Measurements from ENCODE around the gene GFER. TPM values are rescaled to one million over a fixed set of nuclear protein-coding genes. Genes with fewer than 3 reads are reported as not detected.
"Not testable (repeated sequence)": the region's sequence is repeated elsewhere in the genome, so short reads cannot be mapped to it uniquely, and the experiment has no call there.

GFER gene
- total RNA-seq, 1 donor from 2014 or later = 12.0 TPM

DNA sequence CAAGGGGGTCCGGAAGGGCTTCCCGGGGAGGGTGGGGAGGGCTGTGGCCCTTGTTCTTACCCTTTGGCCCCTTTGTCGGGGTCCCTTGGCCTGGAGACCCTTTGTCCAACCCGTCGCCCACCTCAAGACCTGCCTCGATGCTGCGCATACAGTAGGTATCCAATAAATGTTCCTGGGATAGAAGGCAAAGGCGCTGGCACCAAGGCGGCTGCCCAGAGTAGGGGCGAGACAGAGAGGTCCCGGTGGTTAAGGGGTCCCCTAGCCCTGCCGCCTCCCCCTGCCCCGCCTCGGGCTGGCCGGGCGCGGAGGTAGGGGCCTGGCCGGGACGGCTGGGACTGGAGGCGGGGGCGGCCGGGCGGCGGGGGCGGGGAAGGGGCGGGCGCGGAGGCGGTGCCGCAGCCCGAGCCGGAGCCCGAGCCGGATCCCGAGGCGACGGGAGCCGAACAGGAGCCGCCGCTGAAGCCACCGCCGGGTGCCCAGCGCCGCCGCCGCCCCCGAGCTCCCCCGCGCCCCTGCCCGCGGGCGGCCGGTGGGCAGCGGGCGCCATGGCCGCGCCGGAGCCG is 42.5 kb downstream of the GFER start, which contains the start of gene NHERF2:
Gene NHERF2, plus strand, starts transcription at position 442 of the 563 bp plus-strand sequence. Its CDS starts 104 bp downstream, at position 546.
- no peak for DNase-seq (ENCODE audit: low spot score)

DNA sequence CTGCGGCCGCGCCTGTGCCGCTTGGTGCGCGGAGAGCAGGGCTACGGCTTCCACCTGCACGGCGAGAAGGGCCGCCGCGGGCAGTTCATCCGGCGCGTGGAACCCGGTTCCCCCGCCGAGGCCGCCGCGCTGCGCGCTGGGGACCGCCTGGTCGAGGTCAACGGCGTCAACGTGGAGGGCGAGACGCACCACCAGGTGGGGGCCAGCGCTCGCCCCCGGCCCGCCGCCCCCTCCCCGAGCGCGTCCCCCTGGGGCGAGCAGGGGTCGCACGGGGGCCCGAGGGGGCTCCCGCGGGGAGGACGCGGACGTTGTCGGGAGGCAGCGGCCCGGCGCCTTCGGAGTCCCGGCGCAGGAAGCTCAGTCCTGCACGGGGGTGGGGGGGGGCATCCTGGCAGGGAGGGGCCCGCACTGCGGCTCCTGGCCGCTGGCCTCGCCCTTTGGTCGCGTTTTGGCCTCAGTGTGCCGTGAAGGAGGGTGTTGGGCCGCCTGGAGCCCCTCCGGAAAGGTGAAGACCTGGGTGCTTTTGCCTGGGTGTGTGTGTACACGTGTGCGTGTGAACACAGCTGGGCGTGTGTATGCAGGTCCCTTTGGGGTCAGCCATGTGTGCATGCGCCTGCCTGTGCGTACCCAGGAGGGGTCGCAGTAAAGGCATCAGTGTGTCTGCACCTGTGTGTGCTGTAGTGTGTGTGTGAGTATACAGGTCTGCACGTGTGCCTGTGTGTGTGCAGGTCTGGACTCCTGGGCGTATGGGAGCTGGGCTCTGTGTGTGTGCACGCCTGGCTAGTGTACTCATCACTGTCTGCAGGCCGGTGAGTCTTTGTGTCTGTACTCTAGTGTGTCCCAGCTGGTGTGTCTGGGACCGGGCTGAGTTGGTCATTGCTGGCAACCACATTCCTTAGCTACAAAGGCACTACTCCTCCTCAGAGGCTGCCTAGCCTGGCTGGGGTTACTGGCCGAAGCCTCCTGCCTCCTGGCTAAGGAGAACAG is 43.3 kb downstream of the GFER start:
- DNase-seq (ENCODE audit: low spot score) = no peak

DNA sequence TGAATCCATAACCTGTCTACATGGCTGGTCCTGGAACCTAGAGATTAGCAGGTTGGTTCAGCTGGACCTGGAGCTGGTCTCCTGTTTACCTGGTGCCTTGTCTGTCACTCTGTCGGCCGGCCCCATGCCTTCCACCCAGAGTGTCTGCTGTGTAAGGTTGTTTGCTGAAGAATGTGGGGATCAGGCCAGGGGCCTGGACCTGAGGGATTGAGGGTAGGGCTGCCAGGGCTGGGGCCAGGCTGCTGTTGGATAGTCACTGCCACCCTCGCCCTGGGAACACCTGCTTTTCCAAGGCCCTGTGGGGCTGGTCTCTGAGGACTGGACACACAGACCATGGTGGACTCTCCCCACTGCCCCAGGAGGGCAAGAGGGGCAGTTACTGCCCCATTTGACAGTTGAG is 44.2 kb downstream of the GFER start:
- DNase-seq (ENCODE audit: low spot score) = no peak

DNA sequence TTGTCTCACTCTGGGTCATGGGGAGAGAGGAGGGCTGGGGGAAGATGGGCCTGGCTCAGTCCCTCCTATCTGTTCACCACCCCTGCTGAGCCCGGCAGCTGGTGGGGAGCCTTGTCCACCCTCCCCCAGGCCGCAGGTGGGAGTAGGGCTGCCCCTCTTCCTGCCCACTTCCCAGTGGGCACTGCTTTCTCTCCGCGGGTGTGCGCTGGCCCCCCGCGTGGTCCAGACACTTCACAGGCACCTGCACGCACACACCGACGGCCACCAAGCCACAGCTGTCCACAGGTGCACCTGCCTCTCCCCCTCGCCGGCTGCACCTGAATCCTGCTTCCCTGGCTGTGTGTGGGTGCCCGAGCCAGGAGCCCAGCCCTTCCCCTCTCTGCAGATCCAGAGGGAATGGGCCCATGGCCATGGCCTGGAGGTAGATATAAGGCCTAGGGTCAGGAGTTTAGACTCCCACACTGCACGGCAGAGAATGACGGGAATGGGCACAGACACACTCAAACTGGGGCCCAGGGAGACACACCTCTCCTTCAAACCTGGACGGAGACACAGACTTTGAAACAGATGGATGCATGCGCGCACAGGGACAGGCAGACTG is 44.7 kb downstream of the GFER start:
- no peak for DNase-seq (ENCODE audit: low spot score)

DNA sequence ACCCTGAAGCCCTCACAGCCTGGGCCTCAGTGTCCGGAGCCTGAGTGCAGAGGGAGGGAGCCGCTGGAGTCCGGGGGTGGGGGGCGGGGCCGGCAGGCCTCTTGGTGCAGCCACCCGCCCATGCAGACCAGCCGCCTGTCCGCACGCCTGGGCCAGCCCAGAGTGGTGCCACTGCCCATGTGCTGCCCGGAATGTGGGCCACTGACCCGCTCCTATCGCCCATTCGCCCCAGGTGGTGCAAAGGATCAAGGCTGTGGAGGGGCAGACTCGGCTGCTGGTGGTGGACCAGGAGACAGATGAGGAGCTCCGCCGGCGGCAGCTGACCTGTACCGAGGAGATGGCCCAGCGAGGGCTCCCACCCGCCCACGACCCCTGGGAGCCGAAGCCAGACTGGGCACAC is 45.4 kb downstream of the GFER start:
- DNase-seq (ENCODE audit: low spot score) = no peak

DNA sequence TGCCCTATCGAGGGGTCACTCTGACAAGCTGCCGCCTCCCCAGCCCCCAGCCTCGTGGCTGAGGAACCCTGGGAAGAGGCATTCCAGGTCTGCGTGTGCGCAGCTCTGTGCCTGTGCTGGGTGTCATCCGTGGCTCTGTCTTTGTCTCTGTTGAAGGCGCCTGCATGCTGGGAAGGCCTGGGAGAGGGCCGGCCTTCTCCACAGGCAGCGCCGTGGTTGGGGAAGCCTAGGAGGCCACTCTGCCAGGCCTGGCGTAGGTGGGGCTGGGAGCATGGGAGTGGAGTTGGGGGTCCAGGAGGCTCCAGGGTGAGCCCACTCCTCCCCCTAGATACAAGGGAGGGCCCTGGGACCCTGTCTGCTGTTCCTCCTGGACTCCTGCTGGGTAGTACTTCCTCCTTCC is 46.0 kb downstream of the GFER start:
- no peak for DNase-seq (ENCODE audit: low spot score)

DNA sequence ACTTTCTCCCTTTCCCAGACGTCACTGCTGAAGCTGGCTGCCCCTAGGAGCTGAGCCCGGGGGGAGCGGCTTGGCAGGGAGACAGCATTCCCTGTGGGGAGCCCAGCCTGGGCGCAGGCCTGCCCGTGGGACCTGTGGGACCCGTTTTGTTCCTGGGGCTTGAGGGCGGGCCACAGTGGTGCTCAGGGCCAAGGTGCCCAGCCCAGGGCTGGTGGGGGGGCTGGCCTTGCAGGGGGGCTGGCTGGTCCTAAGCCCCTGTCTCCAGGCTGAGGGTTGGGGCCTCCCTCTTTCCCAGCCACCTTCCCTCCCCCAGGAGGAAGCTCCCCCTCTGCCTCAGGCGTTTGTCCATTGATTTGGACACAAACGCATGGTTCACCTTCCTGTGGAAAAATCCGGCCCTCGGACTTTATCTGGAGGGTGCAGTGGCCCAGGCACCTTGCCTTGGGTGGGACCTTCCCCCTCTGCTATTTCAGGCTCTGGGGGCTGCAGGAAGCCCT is 47.1 kb downstream of the GFER start:
- DNase-seq (ENCODE audit: low spot score) = no peak

DNA sequence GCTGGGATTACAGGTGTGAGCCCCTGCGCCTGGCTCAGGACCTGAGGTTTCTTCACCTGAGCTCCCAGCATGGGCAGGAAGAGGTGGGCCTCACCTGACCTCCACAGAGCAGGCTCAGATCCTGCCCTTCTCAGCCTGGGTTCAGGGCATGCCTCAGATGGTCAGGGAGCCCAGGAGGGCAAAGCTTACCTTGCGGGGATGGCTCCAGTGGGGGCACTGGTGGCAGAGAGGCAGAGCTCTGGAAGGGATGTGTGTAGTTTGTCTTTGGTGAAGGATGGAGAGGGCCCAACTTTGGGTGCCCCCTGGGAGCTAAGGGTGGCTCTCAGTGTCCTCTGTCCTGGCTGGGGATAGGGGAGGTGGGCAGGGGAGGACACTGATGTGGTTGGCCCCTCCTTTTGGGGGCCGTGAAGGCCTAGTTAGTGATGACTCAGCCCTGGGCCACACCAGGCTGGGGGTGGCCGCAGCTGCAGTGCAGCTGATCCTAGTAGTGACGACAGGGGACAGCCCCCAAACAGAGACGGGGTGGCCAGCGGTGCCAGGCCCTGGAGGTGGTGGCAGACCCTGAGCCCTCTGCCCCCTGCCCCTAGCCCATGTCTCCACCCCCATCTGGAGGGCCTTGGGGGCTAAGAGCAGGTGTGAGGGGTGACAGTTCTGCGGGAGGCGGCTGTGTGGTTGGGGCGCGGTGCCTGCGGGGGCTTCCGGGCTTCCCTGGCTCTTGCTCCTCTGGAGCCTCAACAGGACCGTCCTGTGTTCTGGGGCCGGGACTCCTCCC is 48.5 kb downstream of the GFER start:
- no peak for DNase-seq (ENCODE audit: low spot score)

DNA sequence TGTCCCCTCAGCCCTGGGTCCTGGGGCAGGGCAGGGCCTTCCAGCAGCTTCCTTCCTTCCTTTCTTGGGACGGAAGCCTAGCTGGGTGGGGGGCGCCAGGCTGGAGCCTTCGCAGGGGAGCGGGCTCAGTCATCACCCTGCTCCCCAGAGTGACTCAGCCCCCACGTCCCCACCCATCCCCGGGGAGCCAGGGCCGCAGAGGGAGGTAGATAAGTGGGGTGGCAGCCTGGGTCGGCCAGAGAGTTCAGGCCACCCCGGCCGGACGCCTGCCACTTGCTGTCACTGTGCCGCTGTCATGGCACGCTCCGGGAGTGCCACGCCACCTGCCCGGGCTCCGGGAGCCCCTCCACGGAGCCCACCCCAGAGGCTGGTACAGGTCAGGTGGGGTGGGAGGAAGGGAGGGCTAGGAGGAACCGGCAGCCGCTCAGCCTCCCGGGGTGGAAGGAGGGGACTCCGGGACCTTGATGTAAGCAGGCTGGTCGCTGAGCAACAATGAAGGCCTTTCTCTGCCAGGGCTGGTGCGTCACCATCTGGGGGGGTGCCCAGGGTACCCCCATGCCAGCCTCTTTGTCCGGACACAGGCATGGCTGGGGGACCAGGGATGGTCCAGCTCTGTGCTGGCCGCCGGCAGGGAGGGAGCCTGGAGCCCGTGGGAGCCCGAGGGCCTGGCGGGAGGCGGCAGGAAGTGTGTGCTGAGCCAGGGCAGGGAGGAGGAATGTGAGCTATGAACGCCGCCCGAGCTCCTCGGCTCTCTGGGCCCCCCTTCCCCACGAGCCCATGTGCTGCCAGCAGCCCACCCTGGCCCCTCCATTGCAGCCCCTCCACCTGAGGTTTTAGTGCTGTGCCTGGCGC is 49.3 kb downstream of the GFER start:
- peak; percentile 72 for DNase-seq (ENCODE audit: low spot score)

DNA sequence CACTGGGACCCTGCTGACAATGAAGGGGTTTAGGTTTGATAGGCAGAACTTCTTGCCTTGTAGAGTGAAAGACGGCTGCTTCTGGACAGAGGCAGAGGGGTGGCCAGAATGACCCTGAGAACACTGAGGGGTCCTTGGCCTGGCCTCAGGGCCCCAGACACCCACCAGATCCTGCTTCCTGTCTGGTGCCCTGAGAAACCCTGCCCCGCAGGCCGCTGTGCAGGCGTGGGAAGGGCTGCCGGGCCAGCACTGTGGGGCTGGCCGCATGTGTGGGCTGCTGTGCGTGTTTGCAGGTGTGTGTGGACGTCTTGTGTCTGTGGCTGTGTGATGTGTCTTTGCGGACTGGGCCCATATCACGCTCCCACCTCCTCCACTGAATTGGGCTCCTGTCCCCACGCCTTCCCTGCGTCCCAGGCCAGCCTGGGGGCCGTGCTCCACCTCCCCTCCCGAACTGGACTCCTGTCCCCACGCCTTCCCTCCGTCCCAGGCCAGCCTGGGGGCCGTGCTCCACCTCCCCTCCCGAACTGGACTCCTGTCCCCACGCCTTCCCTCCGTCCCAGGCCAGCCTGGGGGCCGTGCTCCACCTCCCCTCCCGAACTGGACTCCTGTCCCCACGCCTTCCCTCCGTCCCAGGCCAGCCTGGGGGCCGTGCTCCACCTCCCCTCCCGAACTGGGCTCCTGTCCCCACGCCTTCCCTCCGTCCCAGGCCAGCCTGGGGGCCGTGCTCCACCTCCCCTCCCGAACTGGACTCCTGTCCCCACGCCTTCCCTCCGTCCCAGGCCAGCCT is 50.1 kb downstream of the GFER start:
- not testable (repeated sequence) for DNase-seq (ENCODE audit: low spot score)

DNA sequence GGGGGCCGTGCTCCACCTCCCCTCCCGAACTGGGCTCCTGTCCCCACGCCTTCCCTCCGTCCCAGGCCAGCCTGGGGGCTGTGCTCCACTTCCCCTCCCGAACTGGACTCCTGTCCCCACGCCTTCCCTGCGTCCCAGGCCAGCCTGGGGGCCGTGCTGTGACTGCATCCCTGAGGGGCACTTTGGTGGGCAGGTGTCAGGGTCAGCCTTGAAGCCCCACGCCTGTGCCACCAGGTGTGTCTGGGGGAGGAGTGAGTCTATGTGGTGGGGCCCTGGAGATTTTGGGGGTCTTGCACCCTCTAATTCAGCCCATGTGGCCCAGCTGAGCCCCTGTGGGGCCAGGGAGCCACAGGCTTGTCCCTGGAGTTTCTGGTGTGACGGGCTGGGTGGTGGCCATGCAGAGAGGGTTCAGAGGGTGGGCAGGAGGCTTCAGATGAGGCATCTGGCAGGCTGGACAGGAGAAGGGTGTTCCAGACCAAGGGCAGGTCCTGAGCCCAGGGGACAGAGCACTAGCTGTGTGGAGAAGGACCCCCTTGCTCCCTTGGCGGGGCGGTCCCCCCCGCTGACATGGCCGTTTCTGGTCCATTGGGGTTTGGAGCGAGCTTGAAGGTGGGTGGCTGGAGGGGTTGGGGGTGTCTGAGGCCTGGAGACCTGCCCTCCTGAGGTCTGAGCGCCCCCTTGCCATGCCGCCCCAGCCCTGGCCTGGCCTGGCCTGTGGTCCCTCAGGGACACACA is 50.9 kb downstream of the GFER start:
- no peak for DNase-seq (ENCODE audit: low spot score)

DNA sequence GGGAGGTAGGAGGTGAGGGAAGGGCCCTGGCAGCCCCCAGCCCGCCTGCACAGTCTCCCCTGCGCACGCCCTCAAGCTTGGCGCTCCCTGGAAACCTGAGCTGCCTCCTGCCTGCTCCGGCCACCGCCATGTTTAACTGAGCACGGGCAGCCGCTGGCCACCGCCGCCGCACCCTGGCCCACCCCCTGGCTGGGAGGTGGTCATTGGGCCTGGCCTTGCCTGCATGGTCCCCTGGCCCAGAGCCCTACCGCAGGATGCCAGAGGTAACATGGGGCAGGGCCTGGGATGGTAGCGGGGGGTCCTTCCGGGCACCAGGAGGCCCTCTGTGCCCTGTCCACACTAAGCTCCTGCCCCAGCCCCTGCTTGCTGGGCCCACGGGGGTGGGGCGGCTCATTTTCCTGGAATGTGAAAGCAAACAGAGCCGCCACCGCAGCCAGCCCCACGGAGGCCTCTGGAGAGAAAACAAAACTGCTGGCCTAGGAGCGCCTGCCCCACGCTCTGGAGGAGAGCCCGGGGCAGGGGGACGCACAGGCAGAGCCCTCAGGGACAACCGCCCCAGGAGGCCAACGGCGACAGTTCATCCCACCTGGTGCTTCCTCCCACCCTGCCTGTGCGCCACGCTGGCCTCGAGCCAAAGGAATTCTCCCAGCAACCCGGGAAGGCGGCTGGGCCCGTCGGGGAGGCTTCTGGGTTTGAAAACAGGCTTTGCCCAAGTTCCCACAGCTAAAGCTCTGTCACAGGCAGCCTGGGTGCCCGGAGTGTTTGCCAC is 51.6 kb downstream of the GFER start:
- peak; percentile 84 for DNase-seq (ENCODE audit: low spot score)

DNA sequence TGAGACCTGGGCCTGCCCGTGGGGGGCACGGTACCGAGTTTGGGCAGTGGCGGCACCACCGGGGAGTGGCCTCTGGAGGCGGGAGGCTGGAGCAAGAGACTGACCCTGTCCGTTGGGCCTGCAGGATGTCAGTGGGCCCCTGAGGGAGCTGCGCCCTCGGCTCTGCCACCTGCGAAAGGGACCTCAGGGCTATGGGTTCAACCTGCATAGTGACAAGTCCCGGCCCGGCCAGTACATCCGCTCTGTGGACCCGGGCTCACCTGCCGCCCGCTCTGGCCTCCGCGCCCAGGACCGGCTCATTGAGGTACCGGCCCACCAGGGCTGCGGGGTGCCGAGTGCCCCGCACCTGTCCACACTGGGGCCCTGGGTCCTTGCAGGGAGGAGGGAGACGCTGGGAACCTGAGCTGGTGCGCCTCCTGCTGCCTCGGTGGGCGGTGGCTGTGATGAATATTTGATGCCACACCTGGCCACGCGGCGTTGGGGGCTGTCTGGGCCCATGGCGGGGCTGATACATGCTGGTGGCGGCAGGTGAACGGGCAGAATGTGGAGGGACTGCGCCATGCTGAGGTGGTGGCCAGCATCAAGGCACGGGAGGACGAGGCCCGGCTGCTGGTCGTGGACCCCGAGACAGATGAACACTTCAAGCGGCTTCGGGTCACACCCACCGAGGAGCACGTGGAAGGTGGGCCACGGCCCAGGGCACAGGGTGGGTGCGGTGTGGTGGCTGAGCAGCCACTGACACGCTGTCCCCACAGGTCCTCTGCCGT is 52.4 kb downstream of the GFER start:
- DNase-seq (ENCODE audit: low spot score) = no peak

DNA sequence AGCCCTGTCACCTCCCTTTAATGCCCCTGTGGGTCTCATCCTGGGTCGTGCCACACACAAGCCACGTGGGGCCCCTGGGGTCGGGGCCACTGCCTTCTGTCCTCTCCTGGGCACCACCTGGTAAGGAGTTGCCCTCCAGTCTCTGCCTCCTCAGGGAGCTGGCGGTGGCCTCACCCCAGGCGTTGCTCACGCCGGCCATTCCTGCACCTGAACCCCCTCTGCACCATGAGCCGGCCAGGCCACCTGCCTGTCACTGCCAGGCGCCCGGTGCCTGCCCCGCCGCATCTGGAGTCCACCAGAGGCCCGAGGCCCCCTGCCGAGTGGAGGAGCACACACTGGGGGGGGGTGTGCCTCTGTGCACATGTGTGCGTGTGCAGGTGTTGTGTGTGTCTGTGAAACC is 53.1 kb downstream of the GFER start:
- DNase-seq (ENCODE audit: low spot score) = no peak
